Mesendoderm (in vitro differentiated cells): Measurements from ENCODE around the gene PJA1.

ENCODE experiments used
- DNase-seq: peaks from one replicate; pipeline ENCODE4 v3.0.0; 2013
- H2AK5ac ChIP-seq: 2 replicates; pipeline ENCODE4 v1.6.1; 2013; ENCODE audit warnings: low read length, inconsistent platforms
- H2BK120ac ChIP-seq: 2 replicates; pipeline ENCODE4 v1.6.1; 2013; ENCODE audit warnings: low read depth, mild to moderate bottlenecking, low read length, moderate library complexity, mixed read lengths
- H2BK15ac ChIP-seq: replicated peaks from 2 replicates; pipeline ENCODE4 v1.6.1; 2013; ENCODE audit warnings: low read depth, mild to moderate bottlenecking, moderate library complexity
- H2BK5ac ChIP-seq: 2 replicates; pipeline ENCODE4 v1.6.1; 2013; ENCODE audit warnings: low read length, inconsistent platforms
- H3K18ac ChIP-seq: 2 replicates; pipeline ENCODE4 v1.6.1; 2013; ENCODE audit warnings: mild to moderate bottlenecking, low read length, mixed read lengths
- H3K23ac ChIP-seq: one replicate; pipeline ENCODE4 v1.6.1; 2013; ENCODE audit warnings: low read length
- H3K27ac ChIP-seq: 2 replicates; pipeline ENCODE4 v1.5.1; 2013; ENCODE audit warnings: low read depth, mild to moderate bottlenecking, inconsistent platforms, low read length, moderate library complexity
- H3K27me3 ChIP-seq: 2 replicates; pipeline ENCODE4 v1.6.1; 2013; ENCODE audit warnings: low read length, control low read depth, mild to moderate bottlenecking, inconsistent platforms; ENCODE audit not compliant: insufficient read depth, poor library complexity
- H3K36me3 ChIP-seq: 2 replicates; pipeline ENCODE4 v1.6.1; 2013; ENCODE audit warnings: low read length, inconsistent platforms; ENCODE audit not compliant: control insufficient read depth, insufficient read depth
- H3K4ac ChIP-seq: one replicate; pipeline ENCODE4 v1.6.1; 2013; ENCODE audit warnings: low read depth, mild to moderate bottlenecking, low read length, moderate library complexity
- H3K4me1 ChIP-seq: 2 replicates; pipeline ENCODE4 v1.6.1; 2013; ENCODE audit warnings: low read depth, low read length, inconsistent platforms; ENCODE audit not compliant: control insufficient read depth
- H3K4me2 ChIP-seq: 2 replicates; pipeline ENCODE4 v1.6.1; 2013; ENCODE audit warnings: low read length
- H3K4me3 ChIP-seq: 2 replicates; pipeline ENCODE4 v1.5.1; 2013; ENCODE audit warnings: mild to moderate bottlenecking, low read length
- H3K56ac ChIP-seq: one replicate; pipeline ENCODE4 v1.6.1; 2013; ENCODE audit warnings: low read length
- H3K79me1 ChIP-seq: 2 replicates; pipeline ENCODE4 v1.6.1; 2013; ENCODE audit warnings: low read length, inconsistent platforms
- H3K79me2 ChIP-seq: 2 replicates; pipeline ENCODE4 v1.6.1; 2013; ENCODE audit warnings: mild to moderate bottlenecking, low read length; ENCODE audit not compliant: control insufficient read depth, insufficient read depth
- H3K9ac ChIP-seq: 2 replicates; pipeline ENCODE4 v1.6.1; 2013; ENCODE audit warnings: low read length, inconsistent platforms
- H4K5ac ChIP-seq: one replicate; pipeline ENCODE4 v1.6.1; 2013; ENCODE audit warnings: low read length
- H4K8ac ChIP-seq: one replicate; pipeline ENCODE4 v1.6.1; 2013; ENCODE audit warnings: low read depth, mild to moderate bottlenecking, control low read depth, low read length, moderate library complexity
- WGBS: extraction: QIAGEN DNeasy Blood & Tissue Kit; methylation state at CpG from one replicate; pipeline ENCODE4 v1.1.7; 2013; ENCODE audit warnings: low lambda C conversion rate, missing lambda C conversion rate; ENCODE audit not compliant: insufficient coverage; ENCODE audit errors: extremely low coverage; 5-methylcytosine and 5-hydroxymethylcytosine counted together

PJA1 gene

DNA sequence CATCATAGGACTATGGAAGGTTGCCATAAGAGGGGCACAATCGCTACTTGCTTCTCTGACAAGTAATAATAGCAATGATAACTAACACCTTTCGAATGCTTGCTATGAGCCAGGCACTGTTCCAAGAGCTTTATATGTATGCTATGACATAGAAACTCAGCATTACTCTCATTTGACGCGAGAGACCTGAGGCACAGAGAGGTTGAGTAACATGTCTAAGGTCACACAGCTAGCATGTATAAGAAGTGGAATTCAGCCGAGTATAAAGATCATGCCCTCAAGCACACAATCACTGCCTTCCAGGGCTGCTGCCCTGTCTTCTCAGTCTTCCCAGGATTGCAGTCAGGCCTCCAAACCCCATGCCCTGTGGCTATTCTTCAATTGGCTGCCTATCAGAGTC is 19.5 kb downstream of the PJA1 start:
- Histone ChIP-seq H3K18ac (no peak overlapping the region), H3K79me1 (no peaks in the 10 kb centered on the region), H3K4me2 (no peak overlapping the region), H3K4ac (no peak overlapping the region), H3K79me2 (no peaks in the 10 kb centered on the region), H3K4me3 (no peak overlapping the region), H3K4me1 (no peaks in the 10 kb centered on the region), H2AK5ac (no peak overlapping the region), H2BK15ac (no peak overlapping the region), H3K36me3 (no peaks in the 10 kb centered on the region), H2BK120ac (no peak overlapping the region), H3K23ac (no peak overlapping the region), H3K27ac (no peak overlapping the region), H3K9ac (no peak overlapping the region), H4K5ac (no peak overlapping the region), H3K27me3 (no peaks in the 10 kb centered on the region), H4K8ac (no peak overlapping the region), H2BK5ac (no peak overlapping the region), H3K56ac (no peak overlapping the region)
- WGBS, result no CpG with 5 or more reads among the region's 5 CpGs
- DNase-seq, result no peak

DNA sequence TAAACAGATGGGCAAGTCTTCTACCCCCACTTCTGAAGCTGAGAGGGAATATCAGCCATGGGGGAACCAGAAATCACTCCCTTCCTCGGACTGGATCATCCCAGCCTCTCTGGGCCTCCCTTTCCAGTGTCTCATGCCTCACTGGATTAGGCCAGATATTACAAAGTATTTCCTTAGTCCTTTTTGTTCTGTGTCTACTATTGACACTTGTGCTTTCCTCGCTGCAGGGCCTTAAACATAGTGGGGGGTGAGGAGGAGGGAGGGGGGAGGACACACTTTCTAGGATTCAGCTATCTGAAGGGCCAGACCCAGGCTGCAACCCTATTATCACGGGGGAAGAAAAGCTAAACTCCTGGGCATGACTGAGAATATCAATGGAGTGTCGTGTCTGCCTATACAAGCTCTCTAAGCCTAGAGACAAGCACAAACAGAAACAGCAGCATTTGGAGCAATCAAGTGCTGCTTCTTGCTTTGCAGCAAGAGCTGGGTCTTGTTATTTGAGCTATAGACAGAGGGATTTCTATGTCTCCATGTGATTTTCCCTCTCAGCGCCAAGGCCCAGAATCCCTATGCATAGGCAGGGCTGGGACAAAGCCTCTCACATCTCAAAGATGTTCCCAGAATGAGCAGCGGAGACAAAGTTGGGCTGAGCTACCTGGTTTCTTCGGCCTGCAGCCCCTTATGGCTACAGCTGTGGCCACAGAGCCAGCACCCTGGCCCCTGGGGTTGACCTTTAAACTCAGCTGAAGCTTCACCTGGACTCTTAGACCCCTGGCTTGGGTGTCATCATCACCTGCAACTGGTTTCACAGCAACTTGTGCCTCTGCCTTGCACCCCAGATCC is 20.2 kb downstream of the PJA1 start:
- no peak overlapping the region for H2BK120ac ChIP-seq
- H3K23ac ChIP-seq, result no peak overlapping the region
- H3K18ac ChIP-seq, result no peak overlapping the region
- H3K4ac ChIP-seq, result no peak overlapping the region
- no peaks in the 10 kb centered on the region for H3K36me3 ChIP-seq
- no peak for DNase-seq
- WGBS, result no CpG with 5 or more reads among the region's 7 CpGs
- no peaks in the 10 kb centered on the region for H3K79me1 ChIP-seq
- H3K79me2 ChIP-seq, result no peaks in the 10 kb centered on the region
- no peak overlapping the region for H3K9ac ChIP-seq
- no peaks in the 10 kb centered on the region for H3K4me1 ChIP-seq
- H3K56ac ChIP-seq, result no peak overlapping the region
- no peak overlapping the region for H3K4me3 ChIP-seq
- no peak overlapping the region for H3K4me2 ChIP-seq
- H4K5ac ChIP-seq, result no peak overlapping the region
- no peak overlapping the region for H2BK5ac ChIP-seq
- H4K8ac ChIP-seq, result no peak overlapping the region
- no peaks in the 10 kb centered on the region for H3K27me3 ChIP-seq
- no peak overlapping the region for H2AK5ac ChIP-seq
- no peak overlapping the region for H3K27ac ChIP-seq
- H2BK15ac ChIP-seq, result no peak overlapping the region

DNA sequence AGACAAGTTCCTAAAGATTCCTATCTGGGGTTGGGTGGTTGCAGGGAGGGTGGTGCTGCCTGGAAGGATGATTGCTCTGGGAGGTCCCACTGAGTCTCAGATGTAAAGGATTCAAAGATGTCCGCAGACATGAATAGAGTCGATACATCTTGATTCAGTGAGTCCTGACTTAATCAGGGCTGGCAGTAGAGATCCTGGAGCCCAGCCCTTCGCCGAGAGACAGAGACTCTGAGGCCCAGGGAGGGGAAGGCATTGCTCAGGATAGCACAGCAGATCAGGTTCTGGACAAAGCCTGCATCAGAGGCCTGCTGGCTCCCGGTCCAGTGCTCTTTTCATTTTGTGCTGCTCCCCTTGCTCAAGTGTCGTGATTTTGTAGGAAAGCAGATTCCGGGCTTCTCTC is 21.7 kb downstream of the PJA1 start:
- no peak overlapping the region for H4K5ac ChIP-seq
- H3K9ac ChIP-seq, result no peak overlapping the region
- no peak overlapping the region for H4K8ac ChIP-seq
- H3K4me2 ChIP-seq, result no peak overlapping the region
- H2BK15ac ChIP-seq, result no peak overlapping the region
- H3K27me3 ChIP-seq, result no peaks in the 10 kb centered on the region
- H3K79me1 ChIP-seq, result no peaks in the 10 kb centered on the region
- peak overlapping the region; percentile 66 for H2BK120ac ChIP-seq
- no peak overlapping the region for H2BK5ac ChIP-seq
- H3K18ac ChIP-seq, result no peak overlapping the region
- H3K23ac ChIP-seq, result no peak overlapping the region
- no peak overlapping the region for H3K4me3 ChIP-seq
- no peaks in the 10 kb centered on the region for H3K36me3 ChIP-seq
- H2AK5ac ChIP-seq, result no peak overlapping the region
- no peaks in the 10 kb centered on the region for H3K4me1 ChIP-seq
- no peaks in the 10 kb centered on the region for H3K79me2 ChIP-seq
- no peak overlapping the region for H3K4ac ChIP-seq
- no CpG with 5 or more reads among the region's 7 CpGs for WGBS
- H3K27ac ChIP-seq, result no peak overlapping the region
- H3K56ac ChIP-seq, result no peak overlapping the region
- DNase-seq, result no peak

DNA sequence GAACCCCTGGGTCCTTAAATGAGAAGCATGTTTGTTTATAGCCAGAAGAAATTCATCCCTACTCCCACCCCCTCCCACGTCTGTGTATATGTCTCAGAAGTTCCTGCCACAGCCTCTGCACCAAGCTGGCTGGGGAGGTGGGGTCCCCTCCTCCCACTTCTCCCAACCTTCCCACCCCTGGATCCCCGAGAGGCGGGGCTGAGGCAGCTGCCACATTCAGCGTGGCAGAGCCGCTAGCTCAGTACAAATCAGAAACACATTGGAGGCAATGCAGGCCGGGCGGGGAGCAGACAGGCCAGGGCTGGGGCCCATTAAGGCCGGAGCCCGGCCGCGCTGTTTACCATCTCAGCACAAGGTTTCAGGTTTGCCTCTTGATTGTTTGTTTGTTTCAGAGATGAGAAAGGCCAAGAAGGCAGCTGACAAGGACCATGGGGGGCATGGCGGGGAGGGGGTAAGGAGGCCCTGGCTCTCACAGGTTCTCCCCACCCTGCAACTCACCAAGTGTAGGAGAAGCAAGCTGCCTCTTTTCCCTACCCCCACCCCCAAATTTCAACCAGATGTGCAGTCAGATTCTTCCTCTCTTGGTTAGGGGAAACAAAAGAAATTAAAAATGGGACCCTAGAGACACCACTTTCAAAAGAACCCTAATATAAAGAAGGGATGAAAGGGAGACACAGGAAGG is 22.3 kb downstream of the PJA1 start:
- no peaks in the 10 kb centered on the region for H3K27me3 ChIP-seq
- H4K8ac ChIP-seq, result no peak overlapping the region
- no peaks in the 10 kb centered on the region for H3K4me1 ChIP-seq
- WGBS, result no CpG with 5 or more reads among the region's 12 CpGs
- H3K23ac ChIP-seq, result no peak overlapping the region
- no peak overlapping the region for H3K9ac ChIP-seq
- no peak overlapping the region for H2BK120ac ChIP-seq
- H2BK15ac ChIP-seq, result no peak overlapping the region
- no peak overlapping the region for H3K4ac ChIP-seq
- H2AK5ac ChIP-seq, result no peak overlapping the region
- no peak overlapping the region for H3K18ac ChIP-seq
- no peak overlapping the region for H4K5ac ChIP-seq
- no peaks in the 10 kb centered on the region for H3K79me2 ChIP-seq
- DNase-seq, result no peak
- H2BK5ac ChIP-seq, result no peak overlapping the region
- H3K56ac ChIP-seq, result no peak overlapping the region
- no peaks in the 10 kb centered on the region for H3K79me1 ChIP-seq
- no peak overlapping the region for H3K4me2 ChIP-seq
- H3K27ac ChIP-seq, result no peak overlapping the region
- H3K4me3 ChIP-seq, result no peak overlapping the region
- no peaks in the 10 kb centered on the region for H3K36me3 ChIP-seq

DNA sequence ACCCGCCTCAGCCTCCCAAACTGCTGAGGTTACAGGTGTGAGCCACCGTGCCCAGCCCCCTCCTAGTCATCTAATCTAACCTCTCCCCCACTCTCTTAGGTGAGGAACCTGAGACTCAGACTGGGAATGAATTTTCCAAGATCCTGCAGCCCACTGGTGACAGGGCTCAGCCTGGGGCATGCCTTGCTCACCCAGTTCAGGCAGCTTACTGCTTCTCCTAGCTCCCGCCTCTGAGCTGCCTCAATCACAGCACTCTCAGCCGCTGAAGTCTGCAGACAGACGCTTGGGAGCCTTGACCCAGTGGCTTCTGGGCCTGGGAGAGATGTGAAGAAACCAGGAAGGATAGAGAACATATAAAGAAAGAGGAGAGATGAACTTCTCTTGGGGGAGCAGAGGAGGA is 24.4 kb downstream of the PJA1 start:
- H3K56ac ChIP-seq, result no peak overlapping the region
- H2BK5ac ChIP-seq, result no peak overlapping the region
- H3K18ac ChIP-seq, result no peak overlapping the region
- no peak for DNase-seq
- H3K79me2 ChIP-seq, result no peaks in the 10 kb centered on the region
- no peak overlapping the region for H3K27ac ChIP-seq
- H3K4me1 ChIP-seq, result no peaks in the 10 kb centered on the region
- H3K9ac ChIP-seq, result no peak overlapping the region
- no peaks in the 10 kb centered on the region for H3K79me1 ChIP-seq
- no peaks in the 10 kb centered on the region for H3K36me3 ChIP-seq
- H3K27me3 ChIP-seq, result no peaks in the 10 kb centered on the region
- no peak overlapping the region for H3K23ac ChIP-seq
- no peak overlapping the region for H4K5ac ChIP-seq
- no CpG with 5 or more reads among the region's 5 CpGs for WGBS
- no peak overlapping the region for H2BK120ac ChIP-seq
- no peak overlapping the region for H2AK5ac ChIP-seq
- no peak overlapping the region for H3K4me3 ChIP-seq
- no peak overlapping the region for H4K8ac ChIP-seq
- no peak overlapping the region for H2BK15ac ChIP-seq
- no peak overlapping the region for H3K4me2 ChIP-seq
- no peak overlapping the region for H3K4ac ChIP-seq
